Natural killer cell (primary cell): ENCODE measurements around the gene SECTM1. TPM values are rescaled to one million over a fixed set of nuclear protein-coding genes. Genes with fewer than 3 reads are reported as not detected.

Experiments
- ATAC-seq, 3 donors: fragments of 150-1000 bp in 2 of 3; fragments of 200-7000 bp in 1 of 3; cut with Tn5 transposase; 1 replicate in 1 of 3; 2 replicates in 2 of 3; pipeline ENCODE4 v1.10.0; 2021; ENCODE audit warnings: mild to moderate bottlenecking in 2 of 3, moderate library complexity in 2 of 3
- DNase-seq, 2 donors: peaks; one replicate each; pipeline versions ENCODE4 v3.0.0 to v3.0.0-alpha.2; 2013 to 2021; ENCODE audit warnings: mixed read lengths in 1 of 2
- H3K27ac ChIP-seq: one replicate; pipeline ENCODE4 v1.5.1; 2013; ENCODE audit warnings: mild to moderate bottlenecking, low read length
- H3K27me3 ChIP-seq: one replicate; pipeline ENCODE4 v1.6.1; 2013; ENCODE audit warnings: low read length; ENCODE audit not compliant: control insufficient read depth, insufficient read depth
- H3K36me3 ChIP-seq: one replicate; pipeline ENCODE4 v1.6.1; 2013; ENCODE audit warnings: low read length; ENCODE audit not compliant: control insufficient read depth, insufficient read depth
- H3K4me1 ChIP-seq: one replicate; pipeline ENCODE4 v1.6.1; 2013; ENCODE audit warnings: low read length; ENCODE audit not compliant: control insufficient read depth, insufficient read depth
- H3K4me3 ChIP-seq: one replicate; pipeline ENCODE4 v1.5.1; 2013; ENCODE audit warnings: low read length
- H3K9me3 ChIP-seq: one replicate; pipeline ENCODE4 v1.6.1; 2013; ENCODE audit warnings: low read length; ENCODE audit not compliant: control insufficient read depth, insufficient read depth
- H3K27ac Mint-ChIP-seq, 2 donors: one replicate each; pipeline ENCODE4 v1.8.0; 2022; ENCODE audit warnings: mild to moderate bottlenecking in 2 of 2, mixed read lengths in 2 of 2, moderate library complexity in 1 of 2
- H3K27me3 Mint-ChIP-seq, 2 donors: one replicate each; pipeline ENCODE4 v1.8.0; 2022; ENCODE audit warnings: low read depth in 2 of 2, mixed read lengths in 2 of 2
- H3K36me3 Mint-ChIP-seq: one replicate; pipeline ENCODE4 v1.8.0; 2022; ENCODE audit warnings: mixed read lengths
- H3K4me1 Mint-ChIP-seq, 2 donors: one replicate each; pipeline ENCODE4 v1.8.0; 2022; ENCODE audit warnings: mixed read lengths in 2 of 2
- H3K4me3 Mint-ChIP-seq: one replicate; pipeline ENCODE4 v1.8.0; 2022; ENCODE audit warnings: mild to moderate bottlenecking, moderate library complexity, mixed read lengths
- H3K9me3 Mint-ChIP-seq, 2 donors: one replicate each; pipeline ENCODE4 v1.8.0; 2022; ENCODE audit warnings: mixed read lengths in 2 of 2
- WGBS: methylation state at CpG from one replicate; pipeline ENCODE4 v1.1.7; 2013; ENCODE audit warnings: missing lambda C conversion rate; ENCODE audit not compliant: insufficient coverage; 5-methylcytosine and 5-hydroxymethylcytosine counted together
- intact Hi-C: fragments of 100-400 bp; cut with micrococcal nuclease; formaldehyde crosslinking; loops from one replicate; pipeline ENCODE4 v1.14.2; 2022
- total RNA-seq, 4 donors: library from RNA; stranded (reverse); fragments of 120-200 nt in 1 of 4; gene quantifications; one replicate each; pipeline versions ENCODE4 v1.2.3 to v1.2.4, GENCODE V29; 2013 to 2022
- TF ChIP-seq, protein P1 (sequence below): fragments of 200-600 bp; IDR thresholded peaks from one replicate; pipeline ENCODE4 v1.8.0; 2022; ENCODE audit warnings: antibody characterized with exemption

The SECTM1 gene
- total RNA-seq, 3 donors from 2014 or later (not counting 1 experiment from before 2014, with no cell fraction given), result 3.6 to 11.2 (median 6.3) TPM

- Histone ChIP-seq H3K9me3 (no peaks in the 10 kb centered on the region), H3K4me1 (peaks cover 73% of the 10 kb centered on the region), H3K36me3 (no peaks in the 10 kb centered on the region), H3K27ac (peak overlapping the region; percentile 98), H3K4me3 (peak overlapping the region; percentile 68), H3K27me3 (no peaks in the 10 kb centered on the region)
- TF ChIP-seq, protein P1, sequence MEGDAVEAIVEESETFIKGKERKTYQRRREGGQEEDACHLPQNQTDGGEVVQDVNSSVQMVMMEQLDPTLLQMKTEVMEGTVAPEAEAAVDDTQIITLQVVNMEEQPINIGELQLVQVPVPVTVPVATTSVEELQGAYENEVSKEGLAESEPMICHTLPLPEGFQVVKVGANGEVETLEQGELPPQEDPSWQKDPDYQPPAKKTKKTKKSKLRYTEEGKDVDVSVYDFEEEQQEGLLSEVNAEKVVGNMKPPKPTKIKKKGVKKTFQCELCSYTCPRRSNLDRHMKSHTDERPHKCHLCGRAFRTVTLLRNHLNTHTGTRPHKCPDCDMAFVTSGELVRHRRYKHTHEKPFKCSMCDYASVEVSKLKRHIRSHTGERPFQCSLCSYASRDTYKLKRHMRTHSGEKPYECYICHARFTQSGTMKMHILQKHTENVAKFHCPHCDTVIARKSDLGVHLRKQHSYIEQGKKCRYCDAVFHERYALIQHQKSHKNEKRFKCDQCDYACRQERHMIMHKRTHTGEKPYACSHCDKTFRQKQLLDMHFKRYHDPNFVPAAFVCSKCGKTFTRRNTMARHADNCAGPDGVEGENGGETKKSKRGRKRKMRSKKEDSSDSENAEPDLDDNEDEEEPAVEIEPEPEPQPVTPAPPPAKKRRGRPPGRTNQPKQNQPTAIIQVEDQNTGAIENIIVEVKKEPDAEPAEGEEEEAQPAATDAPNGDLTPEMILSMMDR, result no peak
- whole genome bisulfite sequencing, result 0% methylated on average over 36 of the region's 36 CpGs
- Mint-ChIP-seq H3K4me3 (peak overlapping the region; percentile 92), H3K27ac (peak overlapping the region; percentile 99), H3K36me3 (no peaks in the 10 kb centered on the region), H3K9me3 (no peaks in the 10 kb centered on the region), H3K4me1 (peaks cover 57 to 85% of the 10 kb centered on the region in 2 donors), H3K27me3 (no peaks in the 10 kb centered on the region)
- DNase-seq (peak; percentile 86 to 98), ATAC-seq (peak; percentile 67 to 85 (median 79))
- intact Hi-C loops, result loop anchor here (1.0 to 5.0 kb wide), 3 partner anchors 8 to 81 kb away; no protein-coding TSS in a partner anchor
These were observed 35.6 kb downstream of the SECTM1 start for GRCh38 chr17:82297714-82298537.

DNA sequence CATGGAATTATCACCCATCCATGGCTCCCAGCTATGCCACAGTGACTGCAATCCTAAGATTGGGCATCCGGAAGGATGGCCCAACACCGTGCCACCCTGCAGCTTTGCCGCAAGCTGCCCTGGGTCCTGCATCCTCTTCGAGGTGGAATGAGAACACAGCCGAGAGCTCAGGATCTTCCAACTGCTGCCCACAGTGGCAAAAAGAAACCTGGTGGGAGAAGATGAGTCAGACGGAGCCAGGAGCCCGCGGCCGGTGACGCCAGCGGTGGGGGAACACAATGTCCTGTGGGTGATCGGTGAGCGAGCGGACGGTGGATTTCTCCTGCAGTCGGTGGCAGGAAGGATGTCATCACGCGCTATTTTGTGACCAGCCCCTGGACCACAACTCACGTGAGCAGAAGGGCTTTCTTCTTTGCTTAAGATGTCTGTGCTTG lies 36.3 kb downstream of the SECTM1 start:
- intact Hi-C loops, result loop anchor here (1.0 to 5.0 kb wide), 3 partner anchors 9 to 80 kb away; no protein-coding TSS in a partner anchor
- DNase-seq (peak; percentile 89 to 92), ATAC-seq (peak; percentile 22 to 56 (median 52))
- peak overlapping the region; percentile 98 for H3K27ac ChIP-seq
- H3K4me1 Mint-ChIP-seq, result peaks cover 55 to 84% of the 10 kb centered on the region in 2 donors
- WGBS, result 3% methylated on average over 19 of the region's 19 CpGs
- TF ChIP-seq, protein P1, result no peak
- peaks cover 67% of the 10 kb centered on the region for H3K4me1 ChIP-seq
- peak overlapping the region; percentile 68 for H3K4me3 ChIP-seq
- no peaks in the 10 kb centered on the region for H3K36me3 Mint-ChIP-seq
- no peaks in the 10 kb centered on the region for H3K27me3 Mint-ChIP-seq
- H3K9me3 Mint-ChIP-seq, result no peaks in the 10 kb centered on the region
- H3K4me3 Mint-ChIP-seq, result peak overlapping the region; percentile 92
- H3K9me3 ChIP-seq, result no peaks in the 10 kb centered on the region
- peak overlapping the region; percentile 99 for H3K27ac Mint-ChIP-seq
- no peaks in the 10 kb centered on the region for H3K27me3 ChIP-seq
- no peaks in the 10 kb centered on the region for H3K36me3 ChIP-seq

DNA sequence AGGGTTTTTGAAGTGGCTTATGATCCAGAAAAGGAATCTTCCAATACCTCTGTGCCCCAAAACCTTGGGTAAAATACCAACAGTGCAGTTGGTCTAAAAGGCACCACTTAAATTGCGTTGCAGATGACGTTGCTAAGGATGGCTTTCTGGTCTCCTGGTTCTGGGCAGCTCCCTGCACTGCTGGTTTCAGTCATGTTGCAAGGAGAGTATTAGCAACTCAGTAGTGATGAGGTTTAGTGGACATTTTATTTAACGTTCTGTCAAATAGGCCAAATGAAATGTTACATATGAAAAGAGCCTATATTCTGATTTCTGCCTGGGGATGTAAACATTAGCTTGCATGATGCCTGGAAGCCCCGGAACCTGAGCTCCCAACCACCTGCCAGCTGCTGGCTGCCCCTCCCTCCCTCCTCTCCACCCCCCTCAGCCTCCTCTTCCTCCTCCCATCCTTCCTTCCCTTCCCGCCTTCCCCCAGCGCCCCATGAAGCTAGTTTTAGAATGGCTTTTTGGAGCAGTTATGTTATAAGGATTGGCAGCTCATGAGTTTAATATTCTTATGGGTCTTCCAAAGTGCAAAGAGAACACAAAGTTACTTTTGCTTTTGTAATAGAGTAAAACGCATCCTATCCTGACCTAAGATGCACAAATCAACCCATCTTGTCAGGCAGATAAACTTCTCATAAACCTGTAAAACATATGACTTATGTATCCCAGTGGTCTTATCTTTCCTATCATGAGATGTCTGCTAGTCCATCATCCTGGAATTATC lies 36.9 kb downstream of the SECTM1 start:
- WGBS, result 46% methylated on average over 5 of the region's 7 CpGs
- intact Hi-C loops, result loop anchor here (1.0 to 5.0 kb wide), 3 partner anchors 10 to 79 kb away; no protein-coding TSS in a partner anchor
- Mint-ChIP-seq H3K27me3 (no peaks in the 10 kb centered on the region), H3K27ac (peak overlapping the region; percentile 99), H3K36me3 (no peaks in the 10 kb centered on the region), H3K4me3 (peak overlapping the region; percentile 92), H3K9me3 (no peaks in the 10 kb centered on the region), H3K4me1 (peaks cover 55 to 79% of the 10 kb centered on the region in 2 donors)
- ATAC-seq, result no peak
- TF ChIP-seq, protein P1, result no peak
- no peak for DNase-seq
- Histone ChIP-seq H3K4me1 (peaks cover 67% of the 10 kb centered on the region), H3K36me3 (no peaks in the 10 kb centered on the region), H3K9me3 (no peaks in the 10 kb centered on the region), H3K4me3 (peak overlapping the region; percentile 68), H3K27me3 (no peaks in the 10 kb centered on the region), H3K27ac (peak overlapping the region; percentile 98)
